HepG2 (cell line): ENCODE data around the gene KATNB1. TPM values are rescaled to one million over a fixed set of nuclear protein-coding genes. Genes with fewer than 3 reads are reported as not detected.

Source experiments
- CREBL2 ChIP-seq: sonication (generic); formaldehyde crosslinking; IDR thresholded peaks from 2 replicates; pipeline ENCODE4 v1.8.1; 2023; ENCODE audit warnings: missing genetic modification reagents, mild to moderate bottlenecking, borderline replicate concordance
- DDIT3 ChIP-seq: sonication (generic); formaldehyde crosslinking; IDR thresholded peaks from 2 replicates; pipeline ENCODE4 v1.4.0; 2020; ENCODE audit warnings: mild to moderate bottlenecking, missing genetic modification reagents
- HNF4A ChIP-seq: sonication (generic); formaldehyde crosslinking; IDR thresholded peaks from 2 replicates; pipeline ENCODE4 v1.4.0; 2020; ENCODE audit warnings: missing genetic modification reagents
- HNRNPLL ChIP-seq: fragments of 200-400 bp; formaldehyde crosslinking; IDR thresholded peaks from 2 replicates; pipeline ENCODE4 v1.6.1; 2017; ENCODE audit warnings: mild to moderate bottlenecking, low read depth, low read length; ENCODE audit not compliant: poor library complexity, severe bottlenecking
- KDM2A ChIP-seq: sonication (generic); formaldehyde crosslinking; IDR thresholded peaks from 2 replicates; pipeline ENCODE4 v1.4.0; 2020; ENCODE audit warnings: low read depth, missing genetic modification reagents, borderline replicate concordance
- MAX ChIP-seq: IDR thresholded peaks from 2 replicates; pipeline ENCODE4 v1.6.1; 2012; ENCODE audit warnings: inconsistent platforms
- PHF21A ChIP-seq: sonication (generic); formaldehyde crosslinking; IDR thresholded peaks from 2 replicates; pipeline ENCODE4 v1.5.0; 2020; ENCODE audit warnings: mild to moderate bottlenecking, missing genetic modification reagents
- PREB ChIP-seq: sonication (generic); formaldehyde crosslinking; IDR thresholded peaks from 2 replicates; pipeline ENCODE4 v1.4.0; 2020; ENCODE audit warnings: missing genetic modification reagents
- RFXANK ChIP-seq: IDR thresholded peaks from 2 replicates; pipeline ENCODE4 v1.6.1; 2016
- RFXAP ChIP-seq: sonication (generic); formaldehyde crosslinking; IDR thresholded peaks from 2 replicates; pipeline ENCODE4 v1.4.0; 2020; ENCODE audit warnings: missing genetic modification reagents, borderline replicate concordance
- SNAPC2 ChIP-seq: sonication (generic); formaldehyde crosslinking; IDR thresholded peaks from 2 replicates; pipeline ENCODE4 v1.8.1; 2022; ENCODE audit warnings: mild to moderate bottlenecking, missing genetic modification reagents
- TBX2 ChIP-seq: sonication (generic); formaldehyde crosslinking; IDR thresholded peaks from 2 replicates; pipeline ENCODE4 v1.5.0; 2020; ENCODE audit warnings: missing genetic modification reagents, mild to moderate bottlenecking, borderline replicate concordance
- TRIM24 ChIP-seq: sonication (generic); formaldehyde crosslinking; IDR thresholded peaks from 2 replicates; pipeline ENCODE4 v1.8.0; 2022; ENCODE audit warnings: mild to moderate bottlenecking, missing genetic modification reagents
- XBP1 ChIP-seq: sonication (generic); formaldehyde crosslinking; IDR thresholded peaks from 2 replicates; pipeline ENCODE4 v1.5.0; 2020; ENCODE audit warnings: missing genetic modification reagents
- ZBTB26 ChIP-seq: IDR thresholded peaks from 2 replicates; pipeline ENCODE4 v1.6.1; 2016; ENCODE audit warnings: missing compliant biosample characterization, missing genetic modification reagents, borderline replicate concordance
- ZBTB38 ChIP-seq: sonication (generic); formaldehyde crosslinking; IDR thresholded peaks from 2 replicates; pipeline ENCODE4 v1.5.1; 2020; ENCODE audit warnings: mild to moderate bottlenecking, missing genetic modification reagents
- ZEB1 ChIP-seq: IDR thresholded peaks from 2 replicates; pipeline ENCODE4 v1.6.1; 2012; ENCODE audit warnings: mild to moderate bottlenecking, low read depth, inconsistent platforms; ENCODE audit not compliant: insufficient replicate concordance
- ZFX ChIP-seq: sonication (generic); formaldehyde crosslinking; IDR thresholded peaks from 2 replicates; pipeline ENCODE4 v1.4.0; 2020; ENCODE audit warnings: mild to moderate bottlenecking, low read depth, missing genetic modification reagents, moderate library complexity
- ZFYVE20 ChIP-seq: sonication (generic); formaldehyde crosslinking; IDR thresholded peaks from 2 replicates; pipeline ENCODE4 v1.8.0; 2023; ENCODE audit warnings: low read depth, mild to moderate bottlenecking, moderate library complexity, missing genetic modification reagents, borderline replicate concordance
- ZMYM3 ChIP-seq: sonication (generic); formaldehyde crosslinking; IDR thresholded peaks from 2 replicates; pipeline ENCODE4 v1.5.1; 2020; ENCODE audit warnings: mild to moderate bottlenecking, missing genetic modification reagents
- ZNF121 ChIP-seq: sonication (generic); formaldehyde crosslinking; IDR thresholded peaks from 2 replicates; pipeline ENCODE4 v1.5.0; 2020; ENCODE audit warnings: mild to moderate bottlenecking, missing genetic modification reagents
- ZNF207 ChIP-seq: fragments of 450-650 bp; IDR thresholded peaks from 2 replicates; pipeline ENCODE4 v1.6.1; 2016; ENCODE audit warnings: antibody characterized with exemption, borderline replicate concordance
- ZNF276 ChIP-seq: sonication (generic); formaldehyde crosslinking; IDR thresholded peaks from 2 replicates; pipeline ENCODE4 v1.4.0; 2020; ENCODE audit warnings: mild to moderate bottlenecking, low read depth, missing genetic modification reagents
- ZNF282 ChIP-seq: fragments of 450-650 bp; IDR thresholded peaks from 2 replicates; pipeline ENCODE4 v1.6.1; 2018; ENCODE audit not compliant: partially characterized antibody
- ZNF547 ChIP-seq: sonication (generic); formaldehyde crosslinking; IDR thresholded peaks from 2 replicates; pipeline ENCODE4 v1.5.1; 2020; ENCODE audit warnings: mild to moderate bottlenecking, missing genetic modification reagents
- ZNF598 ChIP-seq: sonication (generic); formaldehyde crosslinking; IDR thresholded peaks from 2 replicates; pipeline ENCODE4 v1.5.1; 2020; ENCODE audit warnings: mild to moderate bottlenecking, missing genetic modification reagents, borderline replicate concordance
- ZNF709 ChIP-seq: sonication (generic); formaldehyde crosslinking; IDR thresholded peaks from 2 replicates; pipeline ENCODE4 v1.5.0; 2020; ENCODE audit warnings: mild to moderate bottlenecking, missing genetic modification reagents
- ZNF878 ChIP-seq: sonication (generic); formaldehyde crosslinking; IDR thresholded peaks from 2 replicates; pipeline ENCODE4 v1.8.1; 2023; ENCODE audit warnings: mild to moderate bottlenecking, missing genetic modification reagents, moderate library complexity
- polyA plus RNA-seq, 8 experiments: library from polyadenylated mRNA; depleted of rRNA in 3 of 8; stranded (reverse) in 7 of 8; unstranded in 1 of 8; fragments of >200 nt; fragmentation: Illumina TruSeq in 4 of 8; extraction: Trizol in 4 of 8; gene quantifications; 2 replicates each; pipeline versions ENCODE4 v1.2.1 to v1.2.3, GENCODE V29; 2011 to 2016; ENCODE audit warnings: low read depth in 4 of 8, missing spikeins in 1 of 8, mixed read lengths in 1 of 8; ENCODE audit not compliant: insufficient read depth in 1 of 8
- total RNA-seq, 5 experiments: library from RNA; depleted of rRNA; stranded (reverse); fragments of >200 nt; fragmentation: Illumina TruSeq; extraction: Trizol; gene quantifications; 2 replicates each; pipeline ENCODE4 v1.2.3, GENCODE V29; 2016; ENCODE audit warnings: low read depth in 1 of 5

Gene KATNB1
- total and polyA plus RNA-seq, 2 of the 13 experiments (the other 11 are each of a cell fraction or from before 2014, with no cell fraction given): 31.5 to 43.5 TPM

GRCh38 chr16:57688487-57688986, 47.0 kb upstream of the KATNB1 start (continued):
- TF ChIP-seq ZMYM3: peak; percentile 16; the same call in 1 of the 2 replicates
- no peak for TF ChIP-seq ZNF547
- TF ChIP-seq TRIM24 (CRISPR knock-in tag): no peak
- no peak for TF ChIP-seq ZEB1
- 0 out of 2 replicates have a peak, but pooled peaks have one; percentile 26 for TF ChIP-seq RFXAP
- peak; percentile 41; the same call in 1 of the 2 replicates for TF ChIP-seq ZNF709 (CRISPR knock-in tag)
- no peak for TF ChIP-seq PREB (CRISPR knock-in tag)
- no peak for TF ChIP-seq ZNF598 (CRISPR knock-in tag)
- TF ChIP-seq ZNF878 (CRISPR knock-in tag): no peak
- TF ChIP-seq DDIT3 (CRISPR knock-in tag): no peak
- TF ChIP-seq SNAPC2: no peak
- TF ChIP-seq ZBTB38 (CRISPR knock-in tag): 0 out of 2 replicates have a peak, but pooled peaks have one; percentile 37
- TF ChIP-seq PHF21A (CRISPR knock-in tag): peak; percentile 31; the same call in 1 of the 2 replicates
- no peak for TF ChIP-seq RFXANK (CRISPR knock-in tag)
- TF ChIP-seq ZNF207: no peak
- TF ChIP-seq KDM2A (CRISPR knock-in tag): no peak
- peak; percentile 50; the same call in 1 of the 2 replicates for TF ChIP-seq TBX2 (CRISPR knock-in tag)
- TF ChIP-seq HNF4A (CRISPR knock-in tag): peak; percentile 46; the same call in 1 of the 2 replicates
- no peak for TF ChIP-seq HNRNPLL
- no peak for TF ChIP-seq ZNF276 (CRISPR knock-in tag)
- TF ChIP-seq ZFX: peak; percentile 24; the same call in 1 of the 2 replicates
- TF ChIP-seq XBP1 (CRISPR knock-in tag): no peak
- TF ChIP-seq ZNF121: no peak
- 0 out of 2 replicates have a peak, but pooled peaks have one; percentile 54 for TF ChIP-seq ZFYVE20 (CRISPR knock-in tag)
- TF ChIP-seq ZNF282: no peak
- TF ChIP-seq MAX: no peak
- TF ChIP-seq CREBL2: no peak
- TF ChIP-seq ZBTB26 (CRISPR knock-in tag): no peak
